ENCODE data around the gene CASP2. TPM values are rescaled to one million over a fixed set of nuclear protein-coding genes. Genes with fewer than 3 reads are reported as not detected.

The CASP2 gene
- total and polyA plus RNA-seq, 2 experiments from 2014 or later, result 9.2 to 13.1 TPM

- Histone ChIP-seq H3K27ac (no peak overlapping the region), H3K9me3 (ENCODE audit: low read depth) (no peaks in the 10 kb centered on the region), H3F3A (ENCODE audit: insufficient read depth) (no peaks in the 10 kb centered on the region), H3K4me2 (ENCODE audit: unreplicated experiment) (no peak overlapping the region), H3K4me3 (no peak overlapping the region), H3K36me3 (ENCODE audit: low read depth) (no peaks in the 10 kb centered on the region), H3K9me2 (ENCODE audit: insufficient read depth) (no peaks in the 10 kb centered on the region), H2AFZ (no peak overlapping the region), H3K27me3 (replicated peaks; ENCODE audit: insufficient read depth) (no peaks in the 10 kb centered on the region), H3K9ac (no peak overlapping the region), H3K4me1 (ENCODE audit: insufficient read depth) (no peaks in the 10 kb centered on the region), H3K79me2 (ENCODE audit: insufficient read depth) (no peaks in the 10 kb centered on the region), H4K20me1 (ENCODE audit: insufficient read depth) (no peaks in the 10 kb centered on the region)
- WGBS, 2 experiments (ENCODE audit: low coverage in 1 of 2, low lambda C conversion rate in 2 of 2, missing lambda C conversion rate in 2 of 2), result 53 to 56% methylated on average over 4 of the region's 4 CpGs
- in situ Hi-C loops (cut with MboI), result no loop called here
- no peak for TF ChIP-seq EZH2 (IDR thresholded peaks at IDR 0.05; ENCODE audit: insufficient read depth, poor library complexity, severe bottlenecking)
- no peak for TF ChIP-seq EZH2phosphoT487 (IDR thresholded peaks at IDR 0.05; ENCODE audit: insufficient read depth, low read depth)
- DNase-seq, result no peak
Observed at GRCh38 chr7:143316492-143316891, 28.3 kb downstream of the CASP2 start.

GRCh38 chr7:143318661-143319060 lies 30.5 kb downstream of the CASP2 start:
- H3K27me3 ChIP-seq (replicated peaks; ENCODE audit: insufficient read depth), result no peaks in the 10 kb centered on the region
- H3K9ac ChIP-seq, result no peak overlapping the region
- TF ChIP-seq EZH2phosphoT487 (IDR thresholded peaks at IDR 0.05; ENCODE audit: insufficient read depth, low read depth) (no peak), EZH2 (IDR thresholded peaks at IDR 0.05; ENCODE audit: insufficient read depth, poor library complexity, severe bottlenecking) (no peak)
- H3K36me3 ChIP-seq (ENCODE audit: low read depth), result no peaks in the 10 kb centered on the region
- no peak overlapping the region for H2AFZ ChIP-seq
- H4K20me1 ChIP-seq (ENCODE audit: insufficient read depth), result no peaks in the 10 kb centered on the region
- DNase-seq, result peak; percentile 8
- no peaks in the 10 kb centered on the region for H3K9me2 ChIP-seq (ENCODE audit: insufficient read depth)
- in situ Hi-C loops (cut with MboI), result no loop called here
- H3K4me3 ChIP-seq, result no peak overlapping the region
- 77 to 79% methylated on average over 5 of the region's 5 CpGs for WGBS, 2 experiments (ENCODE audit: low coverage in 1 of 2, low lambda C conversion rate in 2 of 2, missing lambda C conversion rate in 2 of 2)
- no peaks in the 10 kb centered on the region for H3K9me3 ChIP-seq (ENCODE audit: low read depth)
- H3F3A ChIP-seq (ENCODE audit: insufficient read depth), result no peaks in the 10 kb centered on the region
- no peaks in the 10 kb centered on the region for H3K79me2 ChIP-seq (ENCODE audit: insufficient read depth)
- no peak overlapping the region for H3K27ac ChIP-seq
- H3K4me1 ChIP-seq (ENCODE audit: insufficient read depth), result no peaks in the 10 kb centered on the region
- no peak overlapping the region for H3K4me2 ChIP-seq (ENCODE audit: unreplicated experiment)

GRCh38 chr7:143320620-143321019 lies 32.5 kb downstream of the CASP2 start:
- no peaks in the 10 kb centered on the region for H3K9me3 ChIP-seq (ENCODE audit: low read depth)
- no peak for DNase-seq
- H3K9me2 ChIP-seq (ENCODE audit: insufficient read depth), result no peaks in the 10 kb centered on the region
- no peak overlapping the region for H3K4me3 ChIP-seq
- 75 to 76% methylated on average over 9 of the region's 9 CpGs for WGBS, 2 experiments (ENCODE audit: low coverage in 1 of 2, low lambda C conversion rate in 2 of 2, missing lambda C conversion rate in 2 of 2)
- in situ Hi-C loops (cut with MboI), result no loop called here
- H3K4me1 ChIP-seq (ENCODE audit: insufficient read depth), result no peaks in the 10 kb centered on the region
- no peak overlapping the region for H3K4me2 ChIP-seq (ENCODE audit: unreplicated experiment)
- no peak overlapping the region for H3K27ac ChIP-seq
- no peak overlapping the region for H3K9ac ChIP-seq
- no peaks in the 10 kb centered on the region for H3K27me3 ChIP-seq (replicated peaks; ENCODE audit: insufficient read depth)
- H3F3A ChIP-seq (ENCODE audit: insufficient read depth), result no peaks in the 10 kb centered on the region
- H3K36me3 ChIP-seq (ENCODE audit: low read depth), result no peaks in the 10 kb centered on the region
- no peak for TF ChIP-seq EZH2 (IDR thresholded peaks at IDR 0.05; ENCODE audit: insufficient read depth, poor library complexity, severe bottlenecking)
- TF ChIP-seq EZH2phosphoT487 (IDR thresholded peaks at IDR 0.05; ENCODE audit: insufficient read depth, low read depth), result no peak
- no peaks in the 10 kb centered on the region for H3K79me2 ChIP-seq (ENCODE audit: insufficient read depth)
- H2AFZ ChIP-seq, result no peak overlapping the region
- no peaks in the 10 kb centered on the region for H4K20me1 ChIP-seq (ENCODE audit: insufficient read depth)

GRCh38 chr7:143321242-143321641 lies 33.1 kb downstream of the CASP2 start:
- Histone ChIP-seq H3K9me2 (ENCODE audit: insufficient read depth) (no peaks in the 10 kb centered on the region), H3K27me3 (replicated peaks; ENCODE audit: insufficient read depth) (no peaks in the 10 kb centered on the region), H3K27ac (no peak overlapping the region), H3K9ac (no peak overlapping the region), H3F3A (ENCODE audit: insufficient read depth) (no peaks in the 10 kb centered on the region), H2AFZ (no peak overlapping the region), H3K4me1 (ENCODE audit: insufficient read depth) (no peaks in the 10 kb centered on the region), H3K4me3 (no peak overlapping the region), H3K9me3 (ENCODE audit: low read depth) (no peaks in the 10 kb centered on the region), H4K20me1 (ENCODE audit: insufficient read depth) (no peaks in the 10 kb centered on the region), H3K36me3 (ENCODE audit: low read depth) (no peaks in the 10 kb centered on the region), H3K79me2 (ENCODE audit: insufficient read depth) (no peaks in the 10 kb centered on the region), H3K4me2 (ENCODE audit: unreplicated experiment) (no peak overlapping the region)
- TF ChIP-seq EZH2phosphoT487 (IDR thresholded peaks at IDR 0.05; ENCODE audit: insufficient read depth, low read depth), result no peak
- WGBS, 2 experiments (ENCODE audit: low coverage in 1 of 2, low lambda C conversion rate in 2 of 2, missing lambda C conversion rate in 2 of 2), result 86 to 92% methylated on average over 9 to 10 of the region's 10 CpGs
- DNase-seq, result no peak
- in situ Hi-C loops (cut with MboI), result no loop called here

- in situ Hi-C loops (cut with MboI), result no loop called here
- peak; percentile 35 for DNase-seq
- no peak for TF ChIP-seq EZH2 (IDR thresholded peaks at IDR 0.05; ENCODE audit: insufficient read depth, poor library complexity, severe bottlenecking)
- TF ChIP-seq EZH2phosphoT487 (IDR thresholded peaks at IDR 0.05; ENCODE audit: insufficient read depth, low read depth), result no peak
- Histone ChIP-seq H3K4me1 (ENCODE audit: insufficient read depth) (no peaks in the 10 kb centered on the region), H3K4me2 (ENCODE audit: unreplicated experiment) (no peak overlapping the region), H3K4me3 (no peak overlapping the region), H3K9ac (no peak overlapping the region), H3K27ac (no peak overlapping the region), H3K9me3 (ENCODE audit: low read depth) (no peaks in the 10 kb centered on the region), H3F3A (ENCODE audit: insufficient read depth) (no peaks in the 10 kb centered on the region), H3K79me2 (ENCODE audit: insufficient read depth) (no peaks in the 10 kb centered on the region), H4K20me1 (ENCODE audit: insufficient read depth) (no peaks in the 10 kb centered on the region), H3K36me3 (ENCODE audit: low read depth) (no peaks in the 10 kb centered on the region), H3K9me2 (ENCODE audit: insufficient read depth) (no peaks in the 10 kb centered on the region), H2AFZ (no peak overlapping the region), H3K27me3 (replicated peaks; ENCODE audit: insufficient read depth) (no peaks in the 10 kb centered on the region)
- WGBS, 2 experiments (ENCODE audit: low coverage in 1 of 2, low lambda C conversion rate in 2 of 2, missing lambda C conversion rate in 2 of 2), result 78 to 82% methylated on average over 4 of the region's 4 CpGs
Observed at GRCh38 chr7:143321734-143322133, 33.6 kb downstream of the CASP2 start.

Data from GM23248 (cell line).